Stimulated activated CD4-positive, alpha-beta T cell treated with anti-CD3 and anti-CD28 coated beads, Interleukin-1b, Interleukin-23, amount 100 ng/mL, for 1 hour (primary cell): ENCODE data around the gene TTC9.

Experiments used
- DNase-seq, 2 donors: peaks; one replicate each; pipeline ENCODE4 v3.0.0-alpha.2; 2020; ENCODE audit warnings: low read depth in 2 of 2

Gene TTC9

DNA sequence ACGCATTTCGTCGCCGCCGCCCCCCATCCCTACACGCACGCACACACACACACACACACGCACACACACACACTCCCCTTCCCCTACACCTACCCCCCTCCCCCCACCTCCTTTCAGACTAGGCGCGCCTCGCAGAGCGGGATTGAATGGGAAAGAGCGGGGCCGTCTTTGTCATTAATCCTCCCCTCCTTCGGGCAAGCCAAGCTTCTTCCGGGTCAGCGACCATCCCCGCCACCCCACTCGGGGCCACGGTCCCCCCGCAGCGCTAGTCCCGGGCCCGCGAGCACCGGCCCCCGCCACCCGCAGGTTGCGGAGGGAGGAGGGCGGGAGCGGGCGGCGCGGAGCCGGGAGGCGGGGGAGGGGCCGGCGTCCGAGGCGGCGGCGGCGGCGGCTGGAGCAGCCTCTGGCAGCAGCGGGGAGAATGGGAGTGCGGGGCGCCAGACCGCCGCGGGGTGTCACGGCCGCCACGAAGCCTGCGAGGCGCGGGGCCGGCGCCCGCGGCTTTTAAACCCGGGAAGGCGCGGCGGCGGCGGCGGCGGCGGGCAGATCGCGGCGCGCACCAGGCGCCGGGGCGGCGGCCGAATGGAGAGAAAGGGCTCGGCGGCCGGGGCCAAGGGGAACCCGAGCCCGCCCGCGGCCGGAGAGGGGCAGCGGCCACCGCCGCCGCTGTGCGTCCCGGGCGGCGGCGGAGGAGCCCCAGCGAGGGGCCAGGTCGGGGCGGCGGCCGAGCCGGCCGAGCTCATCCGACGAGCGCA is at the start of gene TTC9:
Gene TTC9 (plus strand): TSS at position 369 of the 755 bp plus-strand sequence. CDS start 214 bp downstream, at position 583.
- DNase-seq: no peak

DNA sequence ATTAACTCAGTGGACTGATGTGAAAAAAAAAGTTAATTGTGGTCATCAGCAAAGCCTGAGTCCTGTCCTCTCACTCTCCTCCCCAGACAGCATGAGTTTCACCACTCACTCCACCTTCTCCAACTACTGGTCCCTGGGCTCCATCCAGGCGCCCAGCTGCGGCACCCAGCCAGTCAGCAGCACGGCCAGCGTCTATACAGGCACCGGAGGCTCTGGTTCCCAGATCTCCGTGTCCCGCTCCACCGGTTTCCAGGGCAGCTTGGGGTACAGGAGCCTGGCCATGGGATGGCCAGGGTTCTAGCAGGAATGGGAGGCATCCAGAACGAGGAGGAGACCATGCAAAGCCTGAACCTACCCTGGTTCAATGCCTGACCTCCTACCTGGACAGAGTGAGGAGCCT is 47.3 kb upstream of the TTC9 start:
- no peak for DNase-seq

GRCh38 chr14:70595443-70596185 is 46.1 kb upstream of the TTC9 start:
- DNase-seq: no peak

GRCh38 chr14:70597731-70598130 is 44.0 kb upstream of the TTC9 start:
- no peak for DNase-seq

DNA sequence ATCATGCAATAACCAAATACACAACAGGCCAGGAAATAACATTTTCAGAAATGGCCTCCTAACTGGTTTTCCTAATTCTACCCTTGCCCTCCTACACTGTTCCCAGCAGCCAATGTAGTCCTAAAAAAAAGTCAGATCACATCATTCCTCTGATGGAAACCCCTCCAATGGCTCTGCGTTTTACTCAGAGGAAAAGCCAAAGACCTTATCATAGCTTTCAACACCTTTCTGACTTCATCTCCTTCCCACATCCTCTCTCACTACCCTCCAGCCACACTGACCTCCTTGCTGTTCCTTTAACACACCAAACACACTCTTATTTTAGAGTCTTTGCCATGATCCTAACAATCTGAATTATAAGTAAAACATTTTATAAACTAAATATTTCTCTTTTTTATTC is 42.4 kb upstream of the TTC9 start:
- DNase-seq: no peak

DNA sequence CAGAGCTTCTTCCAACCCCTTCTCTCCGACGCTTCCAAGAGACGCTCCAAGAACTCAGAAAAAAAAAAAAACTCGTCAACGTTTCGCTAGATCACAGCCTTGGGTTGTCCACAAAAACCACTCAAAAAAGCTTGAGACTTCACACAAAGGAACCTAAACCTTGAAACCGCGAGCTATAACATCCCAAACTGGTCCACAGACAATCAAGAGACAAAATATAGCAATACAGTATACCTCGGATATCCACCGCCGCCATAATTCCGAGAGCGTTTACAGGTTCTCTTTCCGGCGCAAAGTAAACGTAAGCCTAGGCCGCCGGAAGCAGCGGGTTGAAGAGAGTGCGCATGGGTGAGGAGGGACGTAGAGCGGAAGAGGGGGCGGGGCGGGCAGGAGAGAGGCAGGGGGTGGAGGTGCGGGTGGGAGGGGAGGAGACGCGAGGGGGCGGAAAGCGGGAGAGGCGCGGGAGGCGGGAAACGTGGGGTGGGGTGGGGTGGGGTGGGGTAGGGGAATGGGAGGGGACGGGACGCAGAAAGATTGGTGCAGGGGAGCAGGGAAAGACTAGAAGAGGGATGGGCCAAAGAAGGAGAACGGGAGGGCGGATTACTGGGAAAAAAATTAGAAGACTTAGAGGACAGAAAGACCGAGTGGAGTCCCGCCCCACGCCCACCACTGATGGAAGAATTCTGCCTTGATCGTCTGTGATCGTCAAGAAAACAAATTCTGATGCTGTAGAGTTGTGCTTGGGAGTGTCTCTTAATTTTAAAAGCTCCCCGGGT is 41.1 kb upstream of the TTC9 start, which contains the start of gene MED6:
Gene MED6 (minus strand): TSS at position 274 of the 776 bp plus-strand sequence. CDS start 18 bp downstream, at position 256.
- peak; percentile 80 to 82 for DNase-seq

DNA sequence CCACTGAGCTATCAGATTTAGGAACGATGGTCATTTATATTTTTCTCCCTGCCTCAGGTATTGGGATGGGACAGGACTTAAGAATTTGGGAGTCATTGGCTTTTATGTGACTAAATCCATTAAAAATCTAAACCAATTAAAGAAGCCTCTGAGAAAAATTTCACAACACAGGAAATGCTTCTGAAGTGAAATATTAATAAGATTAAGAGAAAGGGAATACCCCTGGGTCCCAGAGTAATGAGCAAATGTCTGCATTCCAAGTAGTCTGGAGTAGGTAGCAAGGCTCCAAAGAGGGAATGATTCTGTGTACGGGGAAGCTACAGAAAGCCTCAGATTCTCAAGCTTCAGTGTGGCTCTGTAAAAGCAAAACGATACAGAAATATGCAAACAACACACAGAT is 40.6 kb upstream of the TTC9 start:
- no peak for DNase-seq

- DNase-seq: no peak
Observed at GRCh38 chr14:70602254-70602653, 39.5 kb upstream of the TTC9 start.

DNA sequence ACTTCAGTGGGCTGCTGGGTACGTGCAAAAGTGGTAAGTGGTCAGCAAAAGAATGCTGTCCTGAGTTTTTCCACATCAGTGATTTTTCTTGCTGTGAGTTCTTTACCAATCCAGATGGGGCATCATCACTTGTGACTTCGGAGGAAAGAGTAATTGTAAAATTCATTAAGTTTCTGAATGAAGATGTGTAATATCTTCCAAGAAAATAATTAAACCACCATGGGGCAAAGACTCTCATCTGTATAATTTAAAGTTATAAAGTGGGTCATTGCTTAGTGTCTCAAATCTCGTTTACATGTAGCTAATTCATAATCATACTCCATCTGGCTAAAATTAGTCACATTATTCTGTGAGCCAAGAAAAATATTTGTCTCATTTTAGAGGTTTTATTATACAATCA is 30.5 kb upstream of the TTC9 start:
- no peak for DNase-seq

- no peak for DNase-seq
Observed at GRCh38 chr14:70616646-70617045, 25.1 kb upstream of the TTC9 start.

DNA sequence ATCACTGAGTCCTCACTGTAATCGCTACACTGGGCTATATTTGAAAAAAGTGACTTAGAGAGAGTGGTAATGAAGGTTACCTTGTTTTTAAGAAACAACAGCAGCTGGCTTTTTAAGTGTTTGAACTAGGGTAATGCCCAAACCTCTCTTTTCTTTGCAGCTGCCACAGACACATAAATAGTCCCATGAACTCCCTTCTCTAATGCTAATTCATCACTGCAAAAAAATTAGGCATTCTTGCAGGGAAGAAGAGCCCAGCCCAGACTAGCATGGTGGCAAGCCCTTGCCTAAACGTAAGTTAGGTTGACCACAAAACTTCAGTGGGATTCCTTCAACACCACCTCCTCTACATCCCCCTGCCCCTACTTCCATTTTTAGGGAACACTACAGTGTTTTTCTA is 23.4 kb upstream of the TTC9 start:
- no peak for DNase-seq

GRCh38 chr14:70619708-70620107 is 22.0 kb upstream of the TTC9 start:
- no peak for DNase-seq

- DNase-seq: peak in 1 of 2 donors; percentile 20
Observed at GRCh38 chr14:70622111-70622712, 19.5 kb upstream of the TTC9 start.

DNA sequence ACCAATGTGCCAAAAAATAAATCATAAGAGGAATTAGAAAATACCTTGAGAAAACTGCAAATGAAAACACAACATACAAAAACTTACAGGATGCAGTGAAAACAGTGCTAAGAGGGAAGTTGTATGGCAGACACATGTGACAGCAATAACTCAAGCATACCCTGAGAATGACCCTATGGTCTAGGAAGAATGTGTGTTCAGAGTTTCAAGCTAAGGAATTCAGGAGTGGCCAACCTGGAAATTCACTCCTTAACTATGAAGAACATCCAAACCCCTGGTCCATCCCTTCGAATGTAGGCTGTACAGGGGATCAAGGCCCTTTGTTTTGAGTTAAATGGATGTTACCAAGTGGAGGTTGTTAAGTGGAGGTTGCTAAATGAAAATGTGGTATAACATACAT is 16.7 kb upstream of the TTC9 start:
- DNase-seq: no peak

- no peak for DNase-seq
Observed at GRCh38 chr14:70631948-70632347, 9.8 kb upstream of the TTC9 start.

DNA sequence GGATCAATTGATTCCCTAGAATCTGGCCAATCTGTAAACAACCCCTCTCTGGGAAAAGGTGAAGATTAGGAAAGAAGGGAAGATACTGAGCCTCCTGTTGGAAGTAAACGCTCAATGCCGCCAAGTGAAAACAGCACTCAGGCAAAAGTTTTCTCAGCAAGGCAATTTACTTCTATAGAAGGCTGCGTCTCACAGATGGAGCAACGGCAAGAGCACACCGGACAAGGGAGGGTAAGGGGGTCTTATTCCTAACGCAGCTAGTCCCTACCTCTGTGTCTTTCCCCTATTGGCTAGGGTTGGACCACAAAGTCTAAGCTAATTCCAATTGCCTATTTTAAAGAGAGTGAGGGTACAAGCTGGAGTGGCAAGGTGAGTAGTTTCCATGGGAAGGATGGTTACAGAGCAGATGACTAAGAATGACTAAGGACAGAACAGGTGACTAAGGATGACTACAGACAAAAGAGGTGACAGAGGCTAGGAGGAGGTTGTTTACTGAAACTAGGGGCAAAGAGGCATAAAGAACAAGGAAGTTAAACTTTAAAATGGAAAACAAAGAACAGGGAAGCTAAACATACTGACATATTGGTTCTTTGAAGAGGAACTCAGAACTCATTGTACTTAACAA is 5.6 kb upstream of the TTC9 start:
- no peak for DNase-seq

GRCh38 chr14:70638416-70638815 is 3.3 kb upstream of the TTC9 start:
- DNase-seq: no peak

GRCh38 chr14:70640938-70641547 is 673 bp upstream of the TTC9 start:
- DNase-seq: no peak

- no peak for DNase-seq
Observed at GRCh38 chr14:70642303-70643235, 853 bp downstream of the TTC9 start.

DNA sequence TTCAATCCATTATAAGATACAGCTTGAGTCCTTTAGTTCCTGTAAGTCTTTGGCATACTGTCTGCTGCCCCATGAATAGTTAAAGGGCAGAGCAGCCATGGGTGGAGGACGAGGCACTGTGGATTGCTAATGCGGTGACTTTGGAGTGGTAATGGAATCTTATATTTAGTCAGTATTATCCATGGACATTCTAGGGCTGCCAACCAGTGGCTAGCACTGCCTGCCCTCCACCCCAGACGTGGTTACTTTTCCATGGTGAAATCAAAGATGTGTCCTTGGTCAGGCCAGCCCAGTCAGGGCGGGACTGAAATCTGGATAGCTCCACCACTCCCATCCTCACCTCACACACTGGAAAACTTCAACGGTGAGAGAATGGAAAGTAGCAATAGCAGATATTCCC is 2.3 kb downstream of the TTC9 start:
- no peak for DNase-seq
